Measurements from ENCODE around the gene CFAP54. TPM values are rescaled to one million over a fixed set of nuclear protein-coding genes. Genes with fewer than 3 reads are reported as not detected.

Gene CFAP54
- polyA plus RNA-seq, 1 donor from 2014 or later, result 1.1 TPM

GRCh38 chr12:96874211-96874610 is 384.8 kb downstream of the CFAP54 start:
- H3K27me3 ChIP-seq (ENCODE audit: insufficient read depth, low read depth, low read length), result no peaks in the 10 kb centered on the region
- no peaks in the 10 kb centered on the region for H3K36me3 ChIP-seq (ENCODE audit: insufficient read depth, low read length)
- H3K9me2 ChIP-seq (ENCODE audit: insufficient read depth, low read length), result no peaks in the 10 kb centered on the region
- no peaks in the 10 kb centered on the region for H3K9me3 ChIP-seq (ENCODE audit: low read length)
- H4K20me1 ChIP-seq (ENCODE audit: insufficient read depth), result no peaks in the 10 kb centered on the region
- no peak overlapping the region for H3K4me3 ChIP-seq (ENCODE audit: low read length)
- no peak overlapping the region for H3K27ac ChIP-seq (ENCODE audit: low read length)
- no peaks in the 10 kb centered on the region for H3K79me2 ChIP-seq (replicated peaks; ENCODE audit: insufficient read depth, low read length)
- no peak overlapping the region for H3K4me2 ChIP-seq (ENCODE audit: low read length)
- H3F3A ChIP-seq (ENCODE audit: insufficient read depth, low read length, poor library complexity, severe bottlenecking), result no peaks in the 10 kb centered on the region
- no peak overlapping the region for H3K9ac ChIP-seq (ENCODE audit: low read length)
- TF ChIP-seq MXI1 (conservative IDR thresholded peaks at IDR 0.05; ENCODE audit: poor library complexity, severe bottlenecking), result no peak
- no peak for TF ChIP-seq TAF1 (IDR thresholded peaks at IDR 0.05; ENCODE audit: low read depth)
- TF ChIP-seq EP300 (conservative IDR thresholded peaks at IDR 0.05; ENCODE audit: poor library complexity, severe bottlenecking), result no peak
- TF ChIP-seq, protein P1, sequence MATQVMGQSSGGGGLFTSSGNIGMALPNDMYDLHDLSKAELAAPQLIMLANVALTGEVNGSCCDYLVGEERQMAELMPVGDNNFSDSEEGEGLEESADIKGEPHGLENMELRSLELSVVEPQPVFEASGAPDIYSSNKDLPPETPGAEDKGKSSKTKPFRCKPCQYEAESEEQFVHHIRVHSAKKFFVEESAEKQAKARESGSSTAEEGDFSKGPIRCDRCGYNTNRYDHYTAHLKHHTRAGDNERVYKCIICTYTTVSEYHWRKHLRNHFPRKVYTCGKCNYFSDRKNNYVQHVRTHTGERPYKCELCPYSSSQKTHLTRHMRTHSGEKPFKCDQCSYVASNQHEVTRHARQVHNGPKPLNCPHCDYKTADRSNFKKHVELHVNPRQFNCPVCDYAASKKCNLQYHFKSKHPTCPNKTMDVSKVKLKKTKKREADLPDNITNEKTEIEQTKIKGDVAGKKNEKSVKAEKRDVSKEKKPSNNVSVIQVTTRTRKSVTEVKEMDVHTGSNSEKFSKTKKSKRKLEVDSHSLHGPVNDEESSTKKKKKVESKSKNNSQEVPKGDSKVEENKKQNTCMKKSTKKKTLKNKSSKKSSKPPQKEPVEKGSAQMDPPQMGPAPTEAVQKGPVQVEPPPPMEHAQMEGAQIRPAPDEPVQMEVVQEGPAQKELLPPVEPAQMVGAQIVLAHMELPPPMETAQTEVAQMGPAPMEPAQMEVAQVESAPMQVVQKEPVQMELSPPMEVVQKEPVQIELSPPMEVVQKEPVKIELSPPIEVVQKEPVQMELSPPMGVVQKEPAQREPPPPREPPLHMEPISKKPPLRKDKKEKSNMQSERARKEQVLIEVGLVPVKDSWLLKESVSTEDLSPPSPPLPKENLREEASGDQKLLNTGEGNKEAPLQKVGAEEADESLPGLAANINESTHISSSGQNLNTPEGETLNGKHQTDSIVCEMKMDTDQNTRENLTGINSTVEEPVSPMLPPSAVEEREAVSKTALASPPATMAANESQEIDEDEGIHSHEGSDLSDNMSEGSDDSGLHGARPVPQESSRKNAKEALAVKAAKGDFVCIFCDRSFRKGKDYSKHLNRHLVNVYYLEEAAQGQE (IDR thresholded peaks at IDR 0.05; ENCODE audit: borderline replicate concordance), result no peak
- no peak for TF ChIP-seq EZH2 (IDR thresholded peaks at IDR 0.05; ENCODE audit: borderline replicate concordance, insufficient read depth, low read length, poor library complexity, severe bottlenecking)
- no peak overlapping the region for H2AFZ ChIP-seq (ENCODE audit: low read depth, low read length)

DNA sequence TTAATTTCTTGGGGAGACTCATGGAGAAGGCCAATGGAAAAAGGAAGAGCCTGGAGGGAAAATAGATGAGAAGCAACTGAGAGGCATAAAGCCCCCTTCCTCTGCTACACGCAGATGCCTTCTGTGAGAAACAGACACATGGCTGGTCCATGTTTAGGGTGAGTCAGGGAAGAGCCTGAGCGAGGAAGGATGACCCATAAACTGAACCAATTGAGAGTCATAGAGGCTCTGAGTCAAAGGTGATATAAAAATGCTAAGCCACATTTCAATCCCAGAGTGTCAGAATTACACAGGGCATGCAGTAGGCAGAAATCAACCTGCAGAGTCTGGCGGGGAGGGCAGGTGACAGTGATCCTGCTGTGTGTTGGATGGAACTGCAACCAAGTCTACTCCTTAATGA is 387.6 kb downstream of the CFAP54 start:
- Histone ChIP-seq H3K79me2 (replicated peaks; ENCODE audit: insufficient read depth, low read length) (no peaks in the 10 kb centered on the region), H2AFZ (ENCODE audit: low read depth, low read length) (no peak overlapping the region), H3K27me3 (ENCODE audit: insufficient read depth, low read depth, low read length) (no peaks in the 10 kb centered on the region), H3K4me2 (ENCODE audit: low read length) (no peak overlapping the region), H3K9me3 (ENCODE audit: low read length) (no peaks in the 10 kb centered on the region), H4K20me1 (ENCODE audit: insufficient read depth) (no peaks in the 10 kb centered on the region), H3K9ac (ENCODE audit: low read length) (no peak overlapping the region), H3K9me2 (ENCODE audit: insufficient read depth, low read length) (no peaks in the 10 kb centered on the region), H3K4me3 (ENCODE audit: low read length) (no peak overlapping the region), H3K36me3 (ENCODE audit: insufficient read depth, low read length) (no peaks in the 10 kb centered on the region), H3F3A (ENCODE audit: insufficient read depth, low read length, poor library complexity, severe bottlenecking) (no peaks in the 10 kb centered on the region), H3K27ac (ENCODE audit: low read length) (no peak overlapping the region)
- TF ChIP-seq SMC3 (conservative IDR thresholded peaks at IDR 0.05; ENCODE audit: poor library complexity), result no peak
- no peak for TF ChIP-seq CTCF (IDR thresholded peaks at IDR 0.05; ENCODE audit: poor library complexity, severe bottlenecking)
- TF ChIP-seq, protein P1 (IDR thresholded peaks at IDR 0.05; ENCODE audit: borderline replicate concordance), result no peak
- TF ChIP-seq RAD21 (conservative IDR thresholded peaks at IDR 0.05), result no peak
- no peak for TF ChIP-seq TAF1 (IDR thresholded peaks at IDR 0.05; ENCODE audit: low read depth)
- TF ChIP-seq EZH2 (IDR thresholded peaks at IDR 0.05; ENCODE audit: borderline replicate concordance, insufficient read depth, low read length, poor library complexity, severe bottlenecking), result no peak
- TF ChIP-seq MXI1 (conservative IDR thresholded peaks at IDR 0.05; ENCODE audit: poor library complexity, severe bottlenecking), result no peak
- no peak for TF ChIP-seq EP300 (conservative IDR thresholded peaks at IDR 0.05; ENCODE audit: poor library complexity, severe bottlenecking)
- TF ChIP-seq POLR2AphosphoS5 (IDR thresholded peaks at IDR 0.05), result no peak

Data from neural cell (in vitro differentiated cells).